GM12891 (cell line): Measurements from ENCODE around the gene GIGYF2.
"Not testable (repeated sequence)": the region's sequence is repeated elsewhere in the genome, so short reads cannot be mapped to it uniquely, and the experiment has no call there.

Source experiments
- DNase-seq: peaks from one replicate; pipeline ENCODE4 v3.0.0; 2011; ENCODE audit warnings: low spot score; ENCODE audit not compliant: insufficient read length
- FAIRE-seq: peaks from 2 replicates; lab custom pipeline; 2011; peaks lifted over from hg19 to GRCh38; lab: Jason Lieb, UNC
- PAX5 ChIP-seq: IDR thresholded peaks from 2 replicates; pipeline ENCODE4 v1.6.1; 2011; ENCODE audit warnings: low read length, moderate library complexity, mild to moderate bottlenecking; ENCODE audit not compliant: insufficient read depth, severe bottlenecking
- POLR2A ChIP-seq: IDR thresholded peaks from 2 replicates; pipeline ENCODE4 v1.6.1; 2011; ENCODE audit warnings: low read depth, low read length, control low read depth
- POLR2AphosphoS5 ChIP-seq: IDR thresholded peaks from 2 replicates; pipeline ENCODE4 v1.6.1; 2011; ENCODE audit warnings: low read depth, low read length, control low read depth
- POU2F2 ChIP-seq: IDR thresholded peaks from 2 replicates; pipeline ENCODE4 v1.6.1; 2011; ENCODE audit warnings: low read depth, mild to moderate bottlenecking, control low read depth, low read length, moderate library complexity
- SPI1 ChIP-seq: IDR thresholded peaks from 2 replicates; pipeline ENCODE4 v1.6.1; 2011; ENCODE audit warnings: low read depth, low read length, control low read depth
- TAF1 ChIP-seq: IDR thresholded peaks from 2 replicates; pipeline ENCODE4 v1.6.1; 2011; ENCODE audit warnings: low read depth, low read length, control low read depth

Gene GIGYF2

DNA sequence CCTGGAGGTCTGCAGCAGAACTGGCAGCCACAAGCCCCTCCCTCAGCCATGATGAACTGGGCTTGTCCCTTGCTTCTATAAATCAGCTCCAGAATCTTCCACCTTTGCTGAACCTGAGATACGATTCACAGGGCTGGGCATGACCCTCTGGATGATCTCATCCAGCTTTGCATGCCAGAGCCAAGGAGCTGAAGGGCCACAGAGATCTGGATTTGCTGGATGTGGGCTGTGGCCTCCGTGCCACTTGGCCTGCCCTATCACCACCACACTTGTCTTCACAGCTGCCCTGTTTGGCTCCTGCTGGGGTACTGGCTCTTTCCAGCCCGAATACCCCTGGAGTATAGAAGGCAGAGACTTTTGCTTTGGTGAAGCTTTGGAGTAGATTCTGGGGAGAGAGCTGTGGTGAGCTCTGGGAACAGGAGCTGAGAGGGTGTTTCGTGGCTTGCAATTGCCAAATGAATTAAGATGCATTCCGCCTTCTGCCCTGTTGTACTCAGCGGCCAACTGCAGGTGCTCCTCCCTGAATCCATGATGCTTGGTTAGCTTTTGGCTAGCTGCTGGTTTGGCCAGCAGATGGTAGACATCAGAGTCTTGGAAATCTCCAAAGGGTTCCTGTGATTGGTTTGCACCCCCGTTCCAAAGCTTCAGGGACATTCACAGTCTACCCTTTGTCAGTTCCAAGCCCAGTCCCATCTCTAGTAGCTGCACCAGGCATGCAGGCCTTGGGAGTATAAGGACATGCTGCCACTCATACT lies 30.9 kb upstream of the GIGYF2 start:
- FAIRE-seq (no peak), DNase-seq (no peak)
- TF ChIP-seq POLR2AphosphoS5 (no peak), SPI1 (no peak), TAF1 (no peak), POLR2A (no peak), POU2F2 (no peak), PAX5 (no peak)

DNA sequence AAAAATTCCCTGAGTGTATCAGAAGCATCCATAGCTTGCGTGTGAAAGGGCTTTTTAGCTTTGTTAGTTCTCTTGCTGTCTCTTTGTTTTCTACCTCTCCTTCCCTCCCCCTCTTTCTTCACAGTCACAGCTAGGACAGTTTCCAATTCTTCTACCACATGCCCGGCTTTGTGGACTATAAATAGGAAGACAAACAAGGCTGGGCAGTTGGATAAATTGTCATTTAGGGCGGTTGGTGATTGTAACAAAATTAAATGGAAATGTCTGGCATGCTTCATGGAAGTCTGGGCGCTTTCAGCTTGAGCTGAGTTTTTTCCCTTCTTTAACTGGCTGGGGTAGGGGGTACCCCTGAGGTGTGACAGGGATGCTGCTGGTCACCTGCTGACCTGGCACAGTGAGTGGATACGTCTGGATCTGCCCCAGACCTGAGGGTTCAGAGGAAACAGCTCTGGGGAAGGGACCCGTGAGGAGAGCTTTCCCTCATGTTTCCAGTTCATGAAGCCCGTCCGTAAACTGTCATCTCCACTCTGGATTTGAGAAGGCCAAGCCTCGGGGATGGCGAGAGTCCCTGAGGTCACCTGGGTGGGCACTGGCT lies 29.0 kb upstream of the GIGYF2 start:
- no peak for FAIRE-seq
- TF ChIP-seq TAF1 = no peak
- DNase-seq = no peak

DNA sequence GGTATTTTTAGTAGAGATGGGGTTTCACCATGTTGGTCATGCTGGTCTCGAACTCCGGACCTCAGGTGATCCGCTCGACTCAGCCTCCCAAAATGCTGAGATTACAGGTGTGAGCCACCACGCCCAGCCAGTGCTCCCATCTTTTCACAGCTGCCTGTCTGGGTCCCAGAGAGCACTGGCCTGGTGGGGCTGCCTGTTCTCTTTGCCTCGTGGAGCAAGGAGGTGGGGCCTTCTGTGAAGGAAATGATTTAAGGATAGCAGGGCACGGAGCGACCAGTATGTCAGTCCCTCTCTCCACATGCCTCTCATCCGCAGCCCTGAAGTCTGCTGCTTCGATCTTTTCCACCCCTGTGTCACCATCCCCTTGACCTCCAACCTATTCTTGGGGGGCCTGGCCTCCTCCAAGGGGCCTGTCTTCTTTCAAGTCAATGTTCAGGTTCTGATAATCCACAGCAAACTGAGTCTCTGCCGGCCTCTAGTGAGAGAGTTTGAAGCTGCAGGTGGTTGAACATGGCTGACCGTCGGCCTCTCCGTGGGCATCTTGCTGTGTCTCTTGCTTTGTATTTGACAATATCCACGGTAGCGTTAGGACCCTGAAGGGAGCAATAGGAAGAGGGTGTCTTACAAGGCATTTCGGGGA lies 28.2 kb upstream of the GIGYF2 start:
- FAIRE-seq (no peak), DNase-seq (no peak)
- TF ChIP-seq POLR2A (no peak), SPI1 (no peak), POLR2AphosphoS5 (no peak), TAF1 (no peak), POU2F2 (no peak), PAX5 (no peak)

DNA sequence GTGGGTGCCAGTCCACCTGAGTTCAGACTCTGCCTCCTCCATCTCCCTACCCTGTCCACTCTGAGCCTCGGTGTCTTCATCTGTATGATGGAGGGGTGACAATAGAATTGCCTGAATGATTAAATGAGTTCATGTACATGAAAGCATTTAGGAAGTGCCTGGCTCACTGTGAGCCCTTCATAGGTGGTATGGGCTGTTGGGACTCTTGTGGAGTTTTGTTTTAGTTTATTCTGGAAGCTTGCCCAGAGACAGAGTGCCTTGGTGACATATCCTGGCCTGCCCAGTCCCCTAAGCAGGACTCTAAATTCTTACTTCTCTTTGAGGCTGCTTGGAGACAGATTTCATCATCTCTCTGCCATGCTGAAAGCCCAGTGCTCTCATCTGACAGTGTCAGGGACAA lies 24.5 kb upstream of the GIGYF2 start:
- TF ChIP-seq PAX5 = no peak
- TF ChIP-seq POU2F2 = no peak
- TF ChIP-seq POLR2A = no peak
- TF ChIP-seq POLR2AphosphoS5 = no peak
- no peak for TF ChIP-seq TAF1
- TF ChIP-seq SPI1 = no peak
- DNase-seq (no peak), FAIRE-seq (no peak)

DNA sequence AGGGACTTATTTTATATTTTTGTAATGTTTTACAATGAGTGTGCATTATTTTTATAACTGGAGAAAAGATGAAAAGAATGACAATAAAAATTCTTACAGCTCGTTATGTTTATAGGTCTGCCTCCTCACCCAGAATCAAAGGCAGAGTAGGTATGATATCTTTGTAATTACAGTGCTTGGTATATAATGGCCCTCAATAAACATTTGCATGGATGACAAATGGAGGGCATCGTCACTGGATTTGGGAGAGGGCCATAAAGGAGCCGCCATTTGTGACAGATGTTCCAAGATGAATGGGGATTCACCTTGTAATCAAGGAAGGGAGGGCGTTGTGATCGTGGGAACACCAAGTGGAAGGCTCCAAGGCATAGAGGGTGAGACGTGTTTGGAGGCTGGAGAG lies 22.6 kb upstream of the GIGYF2 start:
- FAIRE-seq = no peak
- no peak for TF ChIP-seq POLR2AphosphoS5
- no peak for TF ChIP-seq TAF1
- TF ChIP-seq POU2F2 = no peak
- no peak for TF ChIP-seq POLR2A
- TF ChIP-seq SPI1 = no peak
- TF ChIP-seq PAX5 = no peak
- DNase-seq = no peak

DNA sequence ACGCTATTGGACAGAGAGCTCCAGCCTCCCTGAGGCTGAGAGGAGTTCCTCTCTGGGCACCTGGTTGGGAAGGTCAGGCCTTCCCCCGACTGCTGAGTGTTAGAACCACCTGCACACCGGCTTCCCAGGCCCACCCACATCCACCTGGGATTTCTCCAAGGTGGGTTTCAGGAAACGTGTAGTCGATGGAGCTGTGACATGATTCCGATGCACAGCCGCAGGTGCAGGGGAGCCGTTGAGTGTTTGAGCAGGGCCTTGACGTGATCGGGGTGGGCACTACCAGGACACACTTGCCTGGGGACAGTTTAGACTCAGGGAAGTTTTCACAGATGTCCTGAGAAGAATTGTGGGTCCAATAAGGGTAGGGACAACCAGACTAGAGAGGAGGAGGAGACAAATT lies 21.8 kb upstream of the GIGYF2 start:
- FAIRE-seq (no peak), DNase-seq (no peak)
- TF ChIP-seq TAF1 (no peak), PAX5 (no peak), POLR2A (no peak), SPI1 (no peak), POU2F2 (no peak), POLR2AphosphoS5 (no peak)

DNA sequence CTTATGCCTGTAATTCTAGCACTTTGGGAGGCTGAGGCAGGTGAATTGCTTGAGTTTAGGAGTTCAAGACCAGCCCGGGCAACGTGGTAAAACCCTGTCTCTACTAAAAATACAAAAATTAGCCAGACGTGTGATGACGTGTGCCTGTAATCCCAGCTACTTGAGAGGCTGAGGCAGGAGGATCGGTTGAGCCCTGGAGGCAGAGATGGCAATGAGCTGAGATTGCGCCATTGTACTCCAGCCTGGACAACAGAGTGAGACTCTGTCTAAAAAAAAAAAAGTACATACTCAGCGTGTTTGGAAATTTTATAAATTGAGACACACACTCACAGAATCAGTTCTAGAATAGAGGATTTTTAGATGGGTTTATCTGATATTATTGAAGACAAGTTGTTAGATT lies 17.1 kb upstream of the GIGYF2 start:
- FAIRE-seq = no peak
- TF ChIP-seq PAX5 = no peak
- TF ChIP-seq SPI1 = no peak
- no peak for TF ChIP-seq TAF1
- no peak for TF ChIP-seq POU2F2
- no peak for TF ChIP-seq POLR2A
- no peak for TF ChIP-seq POLR2AphosphoS5
- no peak for DNase-seq

DNA sequence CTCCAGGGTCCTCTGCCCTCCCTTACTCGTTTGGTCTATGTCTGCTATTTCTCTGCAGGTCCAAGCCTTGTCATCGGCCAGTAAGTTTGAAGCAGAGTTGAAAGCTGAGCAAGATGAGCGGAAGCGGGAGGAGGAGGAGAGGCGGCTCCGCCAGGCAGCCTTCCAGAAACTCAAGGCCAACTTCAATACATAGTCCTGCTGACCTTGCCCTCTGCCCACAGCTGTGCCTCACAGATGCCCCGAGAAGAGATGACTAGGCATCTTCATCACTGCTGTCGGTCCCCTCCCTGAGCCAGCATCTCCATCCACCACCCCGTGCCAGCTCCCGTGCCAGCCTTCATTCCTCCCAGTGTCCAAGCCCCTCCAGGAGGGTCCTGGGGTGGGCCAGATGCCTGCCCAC lies 15.6 kb upstream of the GIGYF2 start:
- DNase-seq (no peak), FAIRE-seq (no peak)
- no peak for TF ChIP-seq PAX5
- no peak for TF ChIP-seq SPI1
- no peak for TF ChIP-seq POU2F2
- TF ChIP-seq POLR2AphosphoS5 = no peak
- no peak for TF ChIP-seq TAF1
- TF ChIP-seq POLR2A = no peak

DNA sequence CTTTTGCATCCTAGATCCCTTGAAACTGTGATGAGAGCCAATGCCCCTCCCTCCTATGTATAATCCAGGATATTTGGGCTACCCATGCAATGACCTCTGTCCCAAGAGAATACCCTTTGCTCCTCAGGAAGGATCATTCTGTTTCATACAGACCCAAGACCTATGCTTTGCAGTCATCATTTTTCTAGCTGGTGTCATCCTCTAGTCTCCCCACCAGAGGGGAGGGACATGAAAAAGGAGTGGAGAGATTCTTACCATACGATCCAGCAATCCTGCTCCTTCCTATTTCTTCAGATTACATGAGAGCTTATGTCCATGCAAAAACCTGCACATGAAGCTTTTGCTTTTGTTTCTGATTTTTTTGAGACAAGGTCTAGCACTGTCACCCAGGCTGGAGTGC lies 13.8 kb upstream of the GIGYF2 start:
- TF ChIP-seq POLR2A (no peak), PAX5 (no peak), TAF1 (no peak)
- no peak for DNase-seq
- no peak for FAIRE-seq

DNA sequence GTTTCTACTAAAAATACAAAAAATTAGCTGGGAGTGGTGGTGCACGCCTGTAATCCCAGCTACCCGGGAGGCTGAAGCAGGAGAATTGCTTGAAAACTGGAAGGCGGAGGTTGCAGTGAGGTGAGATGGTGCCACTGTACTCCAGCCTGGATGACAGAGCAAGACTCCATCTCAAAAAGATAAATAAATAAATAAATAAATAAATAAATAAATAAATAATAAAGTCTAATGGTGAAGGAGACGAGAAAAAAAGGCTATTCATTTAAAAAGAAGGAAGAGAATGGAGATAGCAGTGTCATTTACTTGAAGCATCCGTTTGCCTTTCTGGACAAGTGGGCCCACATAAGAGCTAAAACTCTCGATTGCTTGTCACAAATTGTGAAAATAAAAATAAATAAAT lies 11.7 kb upstream of the GIGYF2 start:
- not testable (repeated sequence) for FAIRE-seq, DNase-seq
